ENCODE data around the gene MRPS25.

DNA sequence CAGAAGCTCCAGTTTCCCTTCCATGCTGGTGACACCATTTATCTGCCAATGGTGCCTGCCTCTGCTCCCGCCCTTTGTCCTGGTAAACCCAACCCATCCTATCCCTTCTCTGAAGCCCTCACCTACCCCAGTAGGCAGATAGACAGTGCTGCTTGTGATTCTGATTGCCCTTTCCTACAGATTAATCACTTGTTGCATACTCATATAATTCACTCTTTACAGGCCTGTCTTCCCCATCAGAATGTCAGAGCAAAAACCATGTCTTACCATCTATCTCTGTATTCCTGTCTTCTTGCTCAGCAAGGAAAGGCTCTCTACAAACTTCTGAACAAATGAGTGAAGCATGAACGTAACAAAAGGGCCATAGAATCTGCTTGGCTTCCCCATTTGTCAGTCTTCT is 47.9 kb downstream of the MRPS25 start:
- TF ChIP-seq, protein P1, sequence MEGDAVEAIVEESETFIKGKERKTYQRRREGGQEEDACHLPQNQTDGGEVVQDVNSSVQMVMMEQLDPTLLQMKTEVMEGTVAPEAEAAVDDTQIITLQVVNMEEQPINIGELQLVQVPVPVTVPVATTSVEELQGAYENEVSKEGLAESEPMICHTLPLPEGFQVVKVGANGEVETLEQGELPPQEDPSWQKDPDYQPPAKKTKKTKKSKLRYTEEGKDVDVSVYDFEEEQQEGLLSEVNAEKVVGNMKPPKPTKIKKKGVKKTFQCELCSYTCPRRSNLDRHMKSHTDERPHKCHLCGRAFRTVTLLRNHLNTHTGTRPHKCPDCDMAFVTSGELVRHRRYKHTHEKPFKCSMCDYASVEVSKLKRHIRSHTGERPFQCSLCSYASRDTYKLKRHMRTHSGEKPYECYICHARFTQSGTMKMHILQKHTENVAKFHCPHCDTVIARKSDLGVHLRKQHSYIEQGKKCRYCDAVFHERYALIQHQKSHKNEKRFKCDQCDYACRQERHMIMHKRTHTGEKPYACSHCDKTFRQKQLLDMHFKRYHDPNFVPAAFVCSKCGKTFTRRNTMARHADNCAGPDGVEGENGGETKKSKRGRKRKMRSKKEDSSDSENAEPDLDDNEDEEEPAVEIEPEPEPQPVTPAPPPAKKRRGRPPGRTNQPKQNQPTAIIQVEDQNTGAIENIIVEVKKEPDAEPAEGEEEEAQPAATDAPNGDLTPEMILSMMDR (IDR thresholded peaks at IDR 0.05) = no peak
- TF ChIP-seq POLR2A (IDR thresholded peaks at IDR 0.05) = no peak

All from thyroid gland (tissue), 4 donors.